Suprapubic skin (tissue), 4 donors: ENCODE results near the gene TMEM174.

Source experiments
- CTCF ChIP-seq, 2 donors: fragments of 200-600 bp in 1 of 2; fragments of 450-650 bp in 1 of 2; sonication (generic) in 1 of 2; IDR thresholded peaks; one replicate each; pipeline ENCODE4 v1.5.1; 2016 to 2019; ENCODE audit warnings: antibody characterized with exemption in 2 of 2, mild to moderate bottlenecking in 1 of 2, moderate library complexity in 1 of 2
- EP300 ChIP-seq: sonication (generic); formaldehyde crosslinking; IDR thresholded peaks from one replicate; pipeline ENCODE4 v1.6.1; 2017; ENCODE audit warnings: antibody characterized with exemption
- POLR2AphosphoS5 ChIP-seq, 3 donors: sonication (generic); formaldehyde crosslinking; IDR thresholded peaks; one replicate each; pipeline ENCODE4 v1.6.1; 2017; ENCODE audit warnings: antibody characterized with exemption in 3 of 3

- TF ChIP-seq CTCF (IDR thresholded peaks at IDR 0.05) (no peak), POLR2AphosphoS5 (IDR thresholded peaks at IDR 0.05) (no peak), EP300 (no peak)
Measured at GRCh38 chr5:73136055-73136562, 36.9 kb upstream of the TMEM174 start.
